Lung (tissue), 12 donors: ENCODE measurements around the gene EEF1A2. TPM values are rescaled to one million over a fixed set of nuclear protein-coding genes. Genes with fewer than 3 reads are reported as not detected.
A peak's percentile ranks its signal among the peaks of the same experiment; 100 is the strongest.

Experiments used
- ATAC-seq: fragments of 200-7000 bp; cut with Tn5 transposase; one replicate; pipeline ENCODE4 v1.9.1; 2020; ENCODE audit warnings: moderate number of reproducible peaks; ENCODE audit not compliant: insufficient read depth, low FRiP score
- DNase-seq, 3 donors: peaks; one replicate each; pipeline ENCODE4 v3.0.0-alpha.2; 2013 to 2017
- H3K27ac ChIP-seq, 2 donors: one replicate each; pipeline ENCODE4 v1.5.1; 2013; ENCODE audit warnings: mild to moderate bottlenecking in 2 of 2, moderate library complexity in 2 of 2, control low read depth in 1 of 2, inconsistent platforms in 1 of 2, low read depth in 1 of 2, low read length in 1 of 2
- H3K27me3 ChIP-seq, 3 donors: one replicate each; pipeline ENCODE4 v1.5.1; 2013; ENCODE audit warnings: low read length in 2 of 3; ENCODE audit not compliant: control insufficient read depth in 3 of 3, insufficient read depth in 3 of 3
- H3K36me3 ChIP-seq, 4 donors: one replicate each; pipeline ENCODE4 v1.5.1; 2013; ENCODE audit warnings: low read length in 4 of 4, mild to moderate bottlenecking in 1 of 4, moderate library complexity in 1 of 4; ENCODE audit not compliant: control insufficient read depth in 4 of 4, insufficient read depth in 4 of 4
- H3K4me1 ChIP-seq, 5 donors: one replicate each; pipeline ENCODE4 v1.5.1; 2013; ENCODE audit warnings: low read length in 5 of 5, mild to moderate bottlenecking in 2 of 5, moderate library complexity in 1 of 5; ENCODE audit not compliant: control insufficient read depth in 5 of 5, insufficient read depth in 5 of 5
- H3K4me3 ChIP-seq: one replicate; pipeline ENCODE4 v1.5.1; 2013; ENCODE audit warnings: mild to moderate bottlenecking, control low read depth, moderate library complexity
- H3K9ac ChIP-seq, 2 donors: one replicate each; pipeline ENCODE4 v1.5.1; 2013; ENCODE audit warnings: low read length in 2 of 2, control low read depth in 1 of 2; ENCODE audit not compliant: insufficient read depth in 1 of 2
- H3K9me3 ChIP-seq, 4 donors: one replicate each; pipeline ENCODE4 v1.5.1; 2013; ENCODE audit warnings: low read length in 3 of 4, mild to moderate bottlenecking in 1 of 4, moderate library complexity in 1 of 4; ENCODE audit not compliant: control insufficient read depth in 4 of 4, insufficient read depth in 3 of 4
- WGBS, 2 donors: extraction: QIAGEN DNeasy Blood & Tissue Kit; methylation state at CpG; one replicate each; pipeline ENCODE4 v1.1.7; 2013; 5-methylcytosine and 5-hydroxymethylcytosine counted together
- polyA plus RNA-seq, 2 donors: library from polyadenylated mRNA; stranded (reverse); fragments of 200-250 nt; gene quantifications; one replicate each; pipeline ENCODE4 v1.2.1, GENCODE V29; 2013
- total RNA-seq, 2 donors: library from RNA; depleted of rRNA in 1 of 2; stranded (reverse); fragments of >200 nt in 1 of 2; gene quantifications; one replicate each; pipeline ENCODE4 v1.2.1, GENCODE V29; 2014 to 2021
- TF ChIP-seq, protein P1 (sequence below): IDR thresholded peaks from 2 replicates; pipeline ENCODE4 v1.5.1; 2012; ENCODE audit warnings: mild to moderate bottlenecking; ENCODE audit errors: control extremely low read depth, extremely low read depth
- donor health status: control.
- donor health status: control.
- donor health status: Bipolar disorder and iron deficiency.
- donor health status: healthy.
- donor health status: DM: yes; HTN: yes; CAD: no.

Gene EEF1A2
- total and polyA plus RNA-seq, 4 donors = 0.47 to 1.9 (median 1.0) TPM

DNA sequence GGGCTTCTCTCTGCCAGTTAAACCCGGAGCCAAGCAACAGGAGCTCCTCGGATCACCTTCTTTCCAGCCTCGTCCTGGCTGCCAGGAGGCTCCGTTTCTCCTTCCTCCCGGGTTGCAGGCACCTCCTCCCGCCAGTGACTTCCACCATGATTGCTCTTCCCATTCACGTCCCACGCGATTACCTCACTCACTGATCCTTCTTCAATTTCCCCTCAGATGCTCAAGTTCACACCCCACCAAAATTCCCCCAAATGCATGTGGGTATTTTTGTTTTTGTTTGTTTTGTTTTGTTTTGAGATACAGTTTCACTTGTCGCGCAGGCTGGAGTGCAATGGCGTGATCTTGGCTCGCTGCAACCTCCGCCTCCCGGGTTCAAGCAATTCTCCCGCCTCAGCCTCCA, 51.6 kb downstream of the EEF1A2 start:
- TF ChIP-seq, protein P1, sequence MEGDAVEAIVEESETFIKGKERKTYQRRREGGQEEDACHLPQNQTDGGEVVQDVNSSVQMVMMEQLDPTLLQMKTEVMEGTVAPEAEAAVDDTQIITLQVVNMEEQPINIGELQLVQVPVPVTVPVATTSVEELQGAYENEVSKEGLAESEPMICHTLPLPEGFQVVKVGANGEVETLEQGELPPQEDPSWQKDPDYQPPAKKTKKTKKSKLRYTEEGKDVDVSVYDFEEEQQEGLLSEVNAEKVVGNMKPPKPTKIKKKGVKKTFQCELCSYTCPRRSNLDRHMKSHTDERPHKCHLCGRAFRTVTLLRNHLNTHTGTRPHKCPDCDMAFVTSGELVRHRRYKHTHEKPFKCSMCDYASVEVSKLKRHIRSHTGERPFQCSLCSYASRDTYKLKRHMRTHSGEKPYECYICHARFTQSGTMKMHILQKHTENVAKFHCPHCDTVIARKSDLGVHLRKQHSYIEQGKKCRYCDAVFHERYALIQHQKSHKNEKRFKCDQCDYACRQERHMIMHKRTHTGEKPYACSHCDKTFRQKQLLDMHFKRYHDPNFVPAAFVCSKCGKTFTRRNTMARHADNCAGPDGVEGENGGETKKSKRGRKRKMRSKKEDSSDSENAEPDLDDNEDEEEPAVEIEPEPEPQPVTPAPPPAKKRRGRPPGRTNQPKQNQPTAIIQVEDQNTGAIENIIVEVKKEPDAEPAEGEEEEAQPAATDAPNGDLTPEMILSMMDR = no peak
- H3K9ac ChIP-seq = no peak overlapping the region
- no peak for DNase-seq
- peaks cover 0 to 18% (median 0%) of the 10 kb centered on the region in 5 donors for H3K4me1 ChIP-seq
- peaks cover 0 to 8% (median 0%) of the 10 kb centered on the region in 3 donors for H3K27me3 ChIP-seq
- H3K9me3 ChIP-seq = no peaks in the 10 kb centered on the region
- 76 to 83% methylated on average over 16 of the region's 16 CpGs for WGBS, 2 donors
- no peak for ATAC-seq
- H3K4me3 ChIP-seq = no peak overlapping the region
- no peak overlapping the region for H3K27ac ChIP-seq
- H3K36me3 ChIP-seq = no peaks in the 10 kb centered on the region

DNA sequence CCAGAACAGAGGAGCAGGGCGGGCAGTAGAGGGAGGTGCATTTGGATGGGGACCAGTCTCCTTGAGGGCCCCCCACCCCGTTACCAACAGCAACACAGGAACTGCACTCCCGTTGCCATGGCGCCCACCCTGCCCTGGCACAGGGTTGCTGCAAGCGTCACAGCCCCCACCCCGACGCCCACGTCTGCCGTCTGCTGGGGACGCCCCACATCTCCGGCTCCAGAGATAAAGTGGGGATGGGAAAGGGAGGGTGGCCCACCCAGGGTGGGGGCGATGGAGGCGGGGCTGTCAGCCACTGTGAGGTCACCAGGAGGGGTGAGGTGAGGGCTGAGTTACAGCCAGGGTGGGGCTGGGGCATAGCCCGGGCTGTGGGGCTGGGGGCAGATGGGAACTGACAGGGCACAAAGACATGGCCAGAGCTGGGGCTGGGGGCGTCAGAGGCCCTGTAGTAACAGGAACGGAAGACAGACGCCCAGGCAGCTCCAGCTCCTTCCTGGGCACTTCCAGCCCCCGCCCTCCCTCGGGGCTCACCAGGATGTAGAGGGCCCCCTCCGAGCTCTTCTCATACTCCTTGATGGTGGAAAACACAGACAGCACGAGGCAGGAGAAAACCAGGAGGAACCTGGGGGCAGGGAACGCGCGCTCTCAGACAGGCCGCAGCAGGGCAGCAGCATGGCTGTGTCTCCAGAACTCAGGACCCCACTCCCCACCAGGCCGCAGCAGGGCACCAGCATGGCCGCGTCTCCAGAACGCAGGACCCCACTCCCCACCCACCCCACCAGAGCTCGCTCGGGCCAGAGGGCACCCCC, 52.5 kb downstream of the EEF1A2 start:
- TF ChIP-seq, protein P1 = no peak
- H3K4me1 ChIP-seq = peaks cover 0 to 18% (median 0%) of the 10 kb centered on the region in 5 donors
- H3K36me3 ChIP-seq = no peaks in the 10 kb centered on the region
- no peaks in the 10 kb centered on the region for H3K9me3 ChIP-seq
- H3K27ac ChIP-seq = no peak overlapping the region
- H3K9ac ChIP-seq = no peak overlapping the region
- ATAC-seq = no peak
- no peak overlapping the region for H3K4me3 ChIP-seq
- peak; percentile 68 to 81 (median 69) for DNase-seq
- H3K27me3 ChIP-seq = peaks cover 0 to 8% (median 0%) of the 10 kb centered on the region in 3 donors
- WGBS, 2 donors = 46 to 62% methylated on average over 29 to 31 of the region's 31 CpGs

DNA sequence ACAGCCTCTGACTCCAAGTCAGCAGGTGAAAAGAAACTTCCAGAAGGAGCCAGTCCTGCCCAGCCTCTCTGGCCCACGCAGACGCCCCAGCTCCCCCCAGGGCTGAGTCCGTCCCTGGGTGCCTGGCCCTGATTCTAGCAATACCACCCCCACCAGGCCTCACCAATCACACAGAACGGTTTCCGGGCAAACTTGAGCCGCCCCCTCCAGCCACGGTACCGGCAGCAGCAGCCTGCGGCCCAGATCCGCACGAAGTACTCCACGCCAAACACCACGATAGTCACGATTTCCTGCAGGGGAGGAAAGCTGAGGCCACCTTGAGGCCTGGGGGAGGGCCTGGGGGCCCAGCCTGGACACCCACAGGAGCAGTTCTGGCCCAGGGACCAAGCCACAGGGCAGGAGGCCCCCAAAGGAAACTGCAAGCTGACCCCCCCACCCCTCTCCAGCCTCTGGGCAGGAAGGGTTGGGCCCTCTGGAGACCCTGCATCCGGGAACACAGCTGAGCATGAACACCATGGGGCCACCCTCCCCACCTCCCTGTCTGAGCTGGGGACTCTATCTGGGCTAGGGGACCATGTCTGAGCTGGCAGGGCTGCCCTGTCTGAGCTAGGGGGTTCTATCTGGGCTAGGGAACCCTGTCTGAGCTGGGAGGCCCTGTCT, 53.7 kb downstream of the EEF1A2 start:
- Histone ChIP-seq H3K27ac (no peak overlapping the region), H3K9me3 (no peaks in the 10 kb centered on the region), H3K4me1 (peaks cover 0 to 18% (median 0%) of the 10 kb centered on the region in 5 donors), H3K4me3 (no peak overlapping the region), H3K9ac (no peak overlapping the region), H3K36me3 (no peaks in the 10 kb centered on the region), H3K27me3 (peaks cover 0 to 8% (median 0%) of the 10 kb centered on the region in 3 donors)
- TF ChIP-seq, protein P1 = no peak
- DNase-seq (no peak), ATAC-seq (no peak)
- WGBS, 2 donors = 56 to 64% methylated on average over 15 of the region's 15 CpGs
